MM.1S (cell line): ENCODE measurements around the gene PIP.
"Not testable (repeated sequence)": the region's sequence is repeated elsewhere in the genome, so short reads cannot be mapped to it uniquely, and the experiment has no call there.

Source experiments
- EZH2 ChIP-seq: fragments of 300-600 bp; sonication (generic); optimal IDR thresholded peaks from 2 replicates; pipeline ENCODE3; 2017; ENCODE audit warnings: low read depth, mild to moderate bottlenecking, antibody characterized with exemption, low read length, mixed read lengths
- TF ChIP-seq, protein P1 (sequence below): fragments of 300-600 bp; sonication (generic); IDR thresholded peaks from 2 replicates; pipeline ENCODE4 v1.5.1; 2016; ENCODE audit warnings: antibody characterized with exemption, low read length, mixed read lengths

DNA sequence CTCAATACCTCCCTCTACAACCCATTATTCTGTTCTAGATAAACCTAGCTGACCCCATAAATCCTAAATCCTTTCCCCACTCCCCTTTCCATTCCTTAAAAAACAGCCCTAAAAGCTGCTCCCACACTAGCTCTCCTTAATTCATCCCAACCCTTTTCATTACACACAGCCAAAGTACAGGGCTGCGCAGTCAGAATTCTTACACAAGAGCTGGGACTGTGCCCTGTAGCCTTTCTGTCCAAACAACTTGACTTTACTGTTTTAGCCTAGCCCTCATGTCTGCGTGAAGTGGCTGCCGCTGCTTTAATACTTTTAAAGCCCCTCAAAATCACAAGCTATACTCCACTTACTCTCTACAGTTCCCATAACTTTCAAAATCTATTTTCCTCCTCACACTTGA lies 23.9 kb upstream of the PIP start:
- TF ChIP-seq, protein P1, sequence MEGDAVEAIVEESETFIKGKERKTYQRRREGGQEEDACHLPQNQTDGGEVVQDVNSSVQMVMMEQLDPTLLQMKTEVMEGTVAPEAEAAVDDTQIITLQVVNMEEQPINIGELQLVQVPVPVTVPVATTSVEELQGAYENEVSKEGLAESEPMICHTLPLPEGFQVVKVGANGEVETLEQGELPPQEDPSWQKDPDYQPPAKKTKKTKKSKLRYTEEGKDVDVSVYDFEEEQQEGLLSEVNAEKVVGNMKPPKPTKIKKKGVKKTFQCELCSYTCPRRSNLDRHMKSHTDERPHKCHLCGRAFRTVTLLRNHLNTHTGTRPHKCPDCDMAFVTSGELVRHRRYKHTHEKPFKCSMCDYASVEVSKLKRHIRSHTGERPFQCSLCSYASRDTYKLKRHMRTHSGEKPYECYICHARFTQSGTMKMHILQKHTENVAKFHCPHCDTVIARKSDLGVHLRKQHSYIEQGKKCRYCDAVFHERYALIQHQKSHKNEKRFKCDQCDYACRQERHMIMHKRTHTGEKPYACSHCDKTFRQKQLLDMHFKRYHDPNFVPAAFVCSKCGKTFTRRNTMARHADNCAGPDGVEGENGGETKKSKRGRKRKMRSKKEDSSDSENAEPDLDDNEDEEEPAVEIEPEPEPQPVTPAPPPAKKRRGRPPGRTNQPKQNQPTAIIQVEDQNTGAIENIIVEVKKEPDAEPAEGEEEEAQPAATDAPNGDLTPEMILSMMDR = not testable (repeated sequence)
- TF ChIP-seq EZH2 = not testable (repeated sequence)
